Activated T-cell treated with anti-CD3 and anti-CD28 coated beads for 24 hours (primary cell): ENCODE data around the gene CBY1.

Experiments
- DNase-seq: peaks from one replicate; pipeline ENCODE4 v3.0.0-alpha.2; 2020; ENCODE audit warnings: low read depth

The CBY1 gene

DNA sequence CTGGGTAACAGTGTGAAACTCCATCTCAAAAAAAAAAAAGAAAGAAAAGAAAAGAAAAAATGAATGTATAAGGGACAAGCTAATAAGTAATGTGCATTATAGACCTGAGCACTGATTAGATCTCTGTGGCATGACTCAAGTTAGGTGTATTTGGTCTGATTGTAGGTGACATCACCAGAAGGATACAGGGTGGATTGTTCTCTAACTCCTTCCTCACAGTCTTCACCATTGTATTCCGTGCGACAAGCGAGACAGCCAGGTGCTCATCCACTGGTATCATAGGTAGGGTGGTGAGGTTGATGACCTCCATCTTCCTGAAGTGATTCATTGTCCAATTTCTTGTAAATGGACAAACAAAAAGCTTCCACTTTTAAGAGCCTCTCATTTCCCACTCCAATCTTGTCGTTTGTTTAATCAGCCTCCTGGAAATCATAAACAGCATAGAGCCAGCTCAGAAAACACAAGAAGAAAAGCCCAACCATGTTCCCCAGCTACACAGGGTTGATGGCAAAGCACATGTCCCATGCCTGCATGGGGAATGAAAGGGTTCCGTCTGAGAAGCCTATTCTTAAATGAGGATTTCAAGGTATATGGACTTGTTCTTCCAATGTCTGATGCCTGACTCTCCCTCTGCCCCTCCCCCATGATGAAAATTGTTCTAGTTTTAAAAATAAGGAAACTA, 6.5 kb upstream of the CBY1 start:
- DNase-seq = no peak

DNA sequence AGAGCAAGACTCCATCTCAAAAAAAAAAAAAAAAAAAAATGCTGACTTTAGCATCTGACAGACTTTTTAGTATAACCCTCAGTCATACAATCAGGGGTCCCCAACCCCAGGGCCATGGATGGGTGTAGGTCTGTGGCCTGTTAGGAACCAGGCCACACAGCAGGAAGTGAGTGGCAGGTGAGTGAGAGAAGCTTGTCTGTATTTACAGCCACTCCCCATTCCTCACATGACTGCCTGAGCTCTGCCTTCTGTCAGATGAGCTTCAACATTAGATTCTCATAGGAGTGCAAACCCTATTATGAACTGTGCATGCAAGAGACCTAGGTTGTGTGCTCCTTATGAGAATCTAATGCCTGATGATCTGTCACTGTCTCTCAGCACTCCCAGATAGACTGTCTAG, 3.6 kb upstream of the CBY1 start:
- DNase-seq = no peak

DNA sequence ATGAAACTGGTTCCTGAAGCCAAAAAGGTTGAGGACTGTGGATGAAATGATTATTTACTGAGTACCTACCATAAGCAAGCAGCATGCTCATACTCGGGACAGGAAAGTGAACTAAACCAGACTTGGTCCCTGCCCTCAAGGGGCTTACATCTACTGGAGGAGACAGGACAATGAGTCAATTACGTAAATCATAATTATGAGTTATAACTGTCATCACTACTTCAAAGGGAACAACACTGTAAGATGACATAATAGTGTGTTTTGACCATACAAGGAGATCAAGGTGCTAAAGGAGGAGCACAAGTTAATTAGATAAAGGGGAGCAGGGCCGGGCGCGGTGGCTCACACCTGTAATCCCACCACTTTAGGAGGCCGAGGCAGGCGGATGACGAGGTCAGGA, 2.7 kb upstream of the CBY1 start:
- DNase-seq = no peak

DNA sequence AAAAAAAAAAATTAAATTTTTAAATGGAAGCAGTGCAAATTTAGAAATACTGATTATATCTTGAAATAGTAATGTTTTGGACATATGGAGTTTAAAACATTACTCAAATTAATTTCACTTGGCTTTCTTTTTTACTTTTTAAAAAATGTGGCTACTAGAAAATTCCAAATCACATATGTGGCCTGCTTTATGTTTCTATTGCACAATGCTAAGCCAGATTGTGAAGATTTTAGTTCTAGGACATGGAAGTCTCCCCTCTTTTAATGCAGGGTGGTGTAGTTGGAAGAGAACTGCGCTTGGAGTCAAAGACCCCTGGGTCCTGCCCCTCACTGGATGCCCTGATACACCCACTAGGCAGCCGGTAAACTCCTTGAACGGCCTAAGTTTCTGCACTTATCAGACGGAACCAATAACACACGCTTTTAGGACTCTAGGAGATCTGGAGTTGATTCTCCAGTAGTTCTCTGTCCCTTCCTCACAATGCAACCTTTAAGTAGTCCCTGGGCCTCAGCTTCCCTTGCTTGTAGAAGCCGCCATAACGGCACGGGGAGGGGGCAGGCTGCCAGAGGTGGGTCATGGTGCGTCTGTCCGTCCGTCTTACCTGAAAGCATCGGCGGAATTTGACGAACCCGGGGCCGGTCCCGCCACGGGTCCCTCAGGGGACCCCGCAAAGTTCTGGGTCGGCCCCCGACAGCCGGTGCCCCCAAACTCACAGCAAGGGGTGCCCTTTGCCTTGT, 751 bp upstream of the CBY1 start:
- DNase-seq = no peak

DNA sequence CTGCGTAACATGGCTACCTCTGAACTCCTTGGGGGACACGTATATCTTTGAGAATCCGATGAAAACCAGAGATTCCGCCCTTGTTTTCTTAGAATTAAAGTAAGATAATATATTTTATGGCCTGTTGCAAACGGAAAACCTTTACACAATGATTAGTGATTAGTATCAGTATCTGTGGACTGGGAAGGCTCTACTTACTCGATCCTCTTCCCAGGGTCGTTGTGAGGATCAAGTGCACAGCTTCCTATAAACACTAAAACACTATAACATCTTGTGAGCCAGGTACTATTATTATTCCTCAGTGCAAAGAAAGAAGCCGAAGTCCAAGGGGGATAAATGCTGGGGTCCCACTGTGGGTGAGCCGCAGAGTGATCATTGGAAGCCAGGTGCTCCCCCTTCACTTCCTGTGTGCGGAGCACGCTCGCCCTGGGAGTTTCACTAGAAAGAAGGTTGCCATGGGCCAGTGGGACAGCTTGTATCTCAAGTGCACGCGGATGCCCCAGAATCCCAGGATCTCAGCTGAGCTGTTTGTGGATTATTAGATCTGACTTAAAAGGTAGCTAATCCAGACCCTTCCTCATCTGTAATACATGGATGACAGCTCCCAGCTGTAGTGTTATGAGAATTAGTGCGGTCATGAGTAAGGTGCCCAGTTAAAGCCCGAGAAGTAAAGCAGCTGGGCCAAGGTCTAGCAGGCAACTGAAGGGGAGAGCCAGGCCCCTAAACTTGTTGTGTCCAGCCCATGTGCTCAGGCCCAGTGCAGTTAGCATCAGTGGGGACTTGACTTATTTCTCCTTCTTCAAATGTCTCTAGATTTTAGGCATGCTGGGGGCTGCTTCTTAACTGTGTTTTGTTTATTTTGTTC, 839 bp downstream of the CBY1 start:
- DNase-seq = peak; percentile 15

DNA sequence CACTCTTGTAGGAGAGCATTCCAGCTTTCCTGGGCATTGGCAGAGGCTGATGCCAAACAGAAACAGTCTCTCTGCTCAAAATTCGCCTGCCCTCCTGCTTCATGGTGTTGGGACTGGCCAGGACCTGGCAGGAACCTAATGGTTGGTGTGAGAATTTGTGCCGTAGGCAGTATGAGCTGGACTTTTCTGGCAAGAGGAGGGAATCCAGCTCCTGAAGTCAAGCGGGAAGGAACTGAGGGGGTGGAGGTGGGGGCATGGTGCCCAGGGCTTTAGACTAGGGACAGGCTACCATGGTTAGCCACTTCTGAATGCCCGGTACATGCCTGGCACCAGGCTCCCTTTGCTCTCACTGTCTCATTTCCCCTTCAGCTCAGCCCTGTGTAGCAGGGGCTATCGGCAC, 18.4 kb downstream of the CBY1 start:
- no peak for DNase-seq

DNA sequence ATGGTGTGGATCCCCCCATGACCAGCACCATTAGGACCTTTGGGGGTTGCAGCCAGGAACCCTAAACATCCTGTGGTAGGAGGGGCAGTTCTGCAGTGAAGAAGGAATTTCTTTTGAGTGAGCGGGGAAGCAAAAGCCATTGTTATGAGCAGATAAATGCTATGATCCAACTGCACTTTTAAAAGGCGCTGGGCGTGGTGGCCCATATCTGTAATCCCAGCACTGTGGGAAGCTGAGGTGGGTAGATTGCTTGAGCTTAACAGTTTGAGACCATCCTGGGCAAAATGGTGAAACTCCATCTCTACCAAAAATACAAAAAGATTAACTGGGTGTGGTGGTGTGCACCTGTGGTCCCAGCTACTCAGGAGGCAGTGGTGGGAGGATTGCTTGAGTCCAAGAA, 19.4 kb downstream of the CBY1 start:
- no peak for DNase-seq

DNA sequence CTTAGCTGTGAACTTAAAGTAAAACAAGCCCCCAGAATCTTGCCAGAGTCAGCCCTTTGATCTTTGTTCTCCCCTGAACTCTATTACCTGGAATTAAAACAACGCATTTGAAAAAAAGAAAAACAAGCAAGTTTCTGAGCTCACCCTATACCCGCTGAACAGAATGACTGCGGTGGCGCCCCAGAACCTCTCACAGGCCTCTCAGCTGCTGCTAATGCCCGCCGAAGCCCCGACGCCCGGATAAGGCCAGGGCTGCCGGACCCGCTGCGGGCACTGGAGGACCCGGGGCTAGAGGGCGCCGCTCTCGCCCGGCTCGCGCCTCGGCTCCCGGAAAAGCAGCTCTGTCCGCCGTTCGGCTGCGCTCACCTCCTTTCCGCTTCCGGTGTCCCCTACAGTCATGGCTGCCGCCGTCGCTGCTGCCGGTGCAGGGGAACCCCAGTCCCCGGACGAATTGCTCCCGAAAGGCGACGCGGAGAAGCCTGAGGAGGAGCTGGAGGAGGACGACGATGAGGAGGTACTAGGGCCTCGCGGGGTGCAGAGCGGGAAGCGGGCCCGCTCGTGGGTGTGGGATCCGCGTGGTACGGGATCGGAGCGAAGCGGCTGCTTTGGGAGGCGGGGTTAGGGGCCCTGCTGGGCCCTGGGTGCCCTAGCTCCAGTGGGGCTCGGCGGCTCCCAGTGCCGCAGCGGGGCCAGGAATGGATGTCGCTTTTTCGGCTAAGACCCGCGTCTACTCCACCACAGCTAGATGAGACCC, 25.3 kb downstream of the CBY1 start, which contains the start of gene TOMM22:
TSS of gene TOMM22 (plus strand) at position 376 of the 754 bp plus-strand sequence. CDS start at position 398, 22 bp downstream.
- DNase-seq = peak; percentile 83

DNA sequence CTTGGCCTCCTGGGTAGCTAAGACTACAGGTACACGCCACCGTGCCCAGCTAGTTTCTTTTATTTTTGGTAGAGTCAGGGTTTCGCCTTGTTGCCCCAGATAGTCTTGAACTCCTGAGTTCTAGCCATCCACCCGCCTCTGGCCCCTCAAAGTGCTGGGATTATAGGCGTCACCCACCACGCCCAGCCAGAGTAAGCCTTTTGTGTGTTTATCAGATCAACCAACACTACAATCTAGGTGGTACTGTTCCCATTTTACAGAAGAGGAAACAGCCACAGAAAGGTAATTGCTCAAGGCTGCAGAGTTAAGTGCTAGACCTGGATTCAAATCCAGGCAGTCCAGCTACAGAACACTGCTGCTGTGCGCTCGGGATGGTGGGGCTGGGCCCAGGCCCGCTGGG, 28.5 kb downstream of the CBY1 start:
- DNase-seq = no peak

DNA sequence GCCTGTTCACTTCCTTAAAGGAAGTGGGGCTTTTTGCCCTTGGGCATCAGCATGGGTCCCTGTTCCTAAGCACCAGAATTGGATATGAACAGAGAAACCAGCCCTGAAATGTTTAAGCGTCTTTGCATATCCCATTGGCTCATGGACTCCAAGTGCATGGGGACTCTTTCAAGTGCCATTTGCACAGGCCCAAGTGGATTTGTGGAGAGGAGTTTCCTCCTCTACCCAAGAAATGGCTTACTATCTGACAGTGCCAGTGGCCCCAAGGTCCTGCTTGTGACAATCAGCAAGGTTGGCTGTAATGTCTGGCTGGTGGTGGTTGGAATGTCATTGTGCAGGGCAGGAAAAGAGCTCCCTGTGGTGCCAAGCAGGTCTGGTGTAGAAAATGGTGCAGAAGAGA, 29.3 kb downstream of the CBY1 start:
- DNase-seq = no peak

DNA sequence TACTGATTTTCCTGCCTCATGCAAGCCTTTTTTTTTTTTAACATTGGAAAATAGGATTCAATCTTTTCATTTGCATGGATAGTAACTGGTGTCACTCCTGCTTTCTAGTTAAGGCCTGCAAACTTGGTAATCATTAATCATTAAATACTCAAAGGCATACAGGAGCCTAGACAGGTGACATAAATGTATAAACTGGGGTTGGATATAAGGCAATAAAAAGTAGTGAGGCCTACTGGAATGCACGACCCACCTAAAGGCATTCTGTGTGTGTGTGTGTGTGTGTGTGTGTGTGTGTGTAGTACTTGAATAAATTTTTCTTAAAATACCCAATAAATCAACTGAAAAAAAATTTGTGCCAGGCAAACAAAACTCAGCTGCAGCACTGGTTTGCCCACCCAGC, 33.2 kb downstream of the CBY1 start:
- DNase-seq = no peak

DNA sequence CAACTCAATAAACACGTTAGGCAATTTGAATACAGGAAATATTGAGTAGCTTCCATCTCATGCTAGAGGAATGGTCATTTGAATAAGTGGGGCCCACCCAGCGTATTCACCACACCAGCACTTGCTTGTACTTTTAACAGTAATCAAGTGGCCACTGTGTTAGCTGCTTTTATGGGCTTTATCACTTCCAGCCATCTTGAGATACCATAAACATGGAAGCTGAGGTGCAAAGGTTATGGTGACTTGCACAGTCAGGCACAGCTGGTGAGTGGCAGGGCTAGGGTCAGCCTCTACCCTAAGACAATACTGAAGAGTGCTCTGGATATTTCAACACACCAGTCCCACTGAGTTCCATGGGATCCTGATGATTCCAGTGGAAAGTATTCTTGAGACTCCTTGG, 37.6 kb downstream of the CBY1 start:
- no peak for DNase-seq

DNA sequence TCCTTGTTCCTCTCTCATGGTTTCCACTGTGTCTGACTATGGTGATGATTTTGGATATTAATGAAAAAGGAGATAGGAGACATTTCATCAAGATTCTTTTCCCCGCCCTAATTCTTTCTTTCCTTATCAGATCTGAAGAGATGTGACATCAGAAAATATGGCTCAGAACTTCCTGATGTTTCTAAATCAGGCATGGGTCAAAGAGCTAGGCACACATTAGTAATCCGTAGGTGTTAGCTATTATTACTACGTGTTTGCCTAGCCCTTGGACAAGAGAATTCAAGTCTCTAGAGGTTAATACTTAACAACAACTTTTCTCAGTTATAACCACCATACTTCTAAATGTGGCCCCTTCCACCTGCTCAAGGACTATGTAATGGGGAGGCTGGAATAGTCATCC, 38.5 kb downstream of the CBY1 start:
- no peak for DNase-seq

DNA sequence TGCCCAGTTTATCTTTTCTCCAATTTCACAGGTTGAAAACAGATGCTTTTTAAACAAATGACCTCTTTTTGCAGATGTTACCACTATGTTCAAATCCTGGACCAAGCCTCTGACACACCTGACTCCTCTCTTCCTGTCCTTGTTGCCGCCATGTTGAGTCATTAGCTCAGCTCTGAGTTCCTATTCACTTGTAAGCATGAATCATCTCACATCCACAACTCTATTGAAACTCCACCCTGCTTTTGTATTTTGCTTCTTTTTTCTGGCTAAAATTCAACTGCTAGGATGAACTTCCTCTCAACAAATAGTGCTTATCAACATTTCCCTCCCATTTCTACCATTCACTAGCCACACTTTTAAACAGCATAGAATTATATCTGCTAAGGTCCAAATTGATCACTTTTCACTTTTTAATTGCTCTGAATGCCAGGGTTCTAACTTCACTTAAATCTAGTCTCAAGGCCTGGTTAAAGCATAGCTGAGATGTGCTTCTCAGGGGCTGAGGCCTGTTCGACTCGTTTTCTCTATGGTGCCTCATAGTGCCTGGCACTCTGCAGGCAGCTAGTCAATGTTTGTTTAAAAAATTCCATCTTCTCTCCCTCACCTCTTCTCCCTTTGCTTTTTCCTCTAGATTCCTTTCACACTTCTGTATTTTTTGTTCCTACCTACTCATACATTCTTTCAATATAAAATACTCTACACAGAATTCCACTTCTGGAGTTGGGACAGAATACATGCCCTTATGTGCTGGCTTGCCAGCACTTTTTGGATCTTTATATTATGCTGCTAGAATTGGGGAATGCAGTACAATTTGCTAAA, 40.4 kb downstream of the CBY1 start:
- peak; percentile 39 for DNase-seq

DNA sequence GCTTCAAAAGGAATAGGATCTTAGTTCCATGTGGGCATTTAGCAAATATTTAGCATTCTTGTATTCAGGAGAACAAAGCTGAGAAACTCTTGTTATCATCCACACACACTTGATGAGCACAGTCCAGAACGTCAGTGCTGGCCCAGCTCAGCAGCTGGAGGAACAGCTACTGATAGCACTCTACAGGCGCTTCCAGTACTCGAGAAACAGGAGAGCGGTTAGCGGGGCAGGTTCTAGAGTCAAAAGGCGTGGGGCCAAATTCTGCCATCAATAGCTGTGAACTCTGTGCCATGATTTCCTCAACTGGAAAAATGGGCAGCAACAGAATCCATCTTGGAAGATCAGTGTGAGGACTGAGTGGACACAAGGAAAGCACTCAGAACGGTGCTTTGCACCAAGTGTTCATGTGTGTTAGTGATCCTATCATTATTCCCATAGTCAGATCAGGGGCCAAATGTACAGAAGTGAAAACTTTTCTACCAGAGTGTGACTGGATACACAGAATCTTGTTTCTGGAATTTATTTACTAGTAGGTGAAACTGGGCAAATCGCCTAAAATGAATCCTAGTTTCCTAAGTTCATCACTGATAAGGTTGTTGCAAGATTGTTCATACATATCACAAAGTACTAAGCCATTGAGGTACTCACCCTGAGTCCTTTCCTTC, 41.1 kb downstream of the CBY1 start:
- DNase-seq = no peak

DNA sequence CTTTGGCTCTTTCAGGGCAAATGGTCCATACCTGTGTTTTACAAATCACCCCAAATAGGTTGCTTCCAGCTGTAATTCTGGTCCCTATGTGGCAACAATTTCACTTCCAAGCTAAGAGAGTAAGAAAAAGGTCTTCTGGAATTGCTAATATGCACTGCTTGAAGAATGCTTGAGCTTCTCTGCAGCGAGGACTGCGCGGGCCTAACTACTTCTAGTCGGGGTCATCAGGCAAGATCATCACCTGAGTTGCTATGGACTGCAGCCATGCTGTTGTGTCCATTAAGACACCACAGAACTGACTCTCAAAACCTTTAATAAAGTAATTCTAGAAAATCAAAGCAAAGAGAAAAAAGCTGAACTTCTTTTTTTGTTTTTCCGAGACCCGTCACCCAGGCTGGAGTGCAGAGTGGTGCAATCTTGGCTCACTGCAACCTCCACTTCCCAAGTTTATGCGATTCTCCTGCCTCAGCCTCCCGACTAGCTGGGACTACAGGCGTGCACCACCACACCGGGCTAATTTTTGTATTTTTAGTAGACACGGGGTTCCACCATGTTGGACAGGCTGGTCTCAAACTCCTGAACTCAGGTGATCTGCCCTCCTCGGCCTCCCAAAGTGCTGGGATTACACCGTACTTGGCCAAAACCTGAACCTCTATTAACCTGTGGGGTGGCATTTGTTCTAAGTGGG, 42.1 kb downstream of the CBY1 start:
- no peak for DNase-seq

DNA sequence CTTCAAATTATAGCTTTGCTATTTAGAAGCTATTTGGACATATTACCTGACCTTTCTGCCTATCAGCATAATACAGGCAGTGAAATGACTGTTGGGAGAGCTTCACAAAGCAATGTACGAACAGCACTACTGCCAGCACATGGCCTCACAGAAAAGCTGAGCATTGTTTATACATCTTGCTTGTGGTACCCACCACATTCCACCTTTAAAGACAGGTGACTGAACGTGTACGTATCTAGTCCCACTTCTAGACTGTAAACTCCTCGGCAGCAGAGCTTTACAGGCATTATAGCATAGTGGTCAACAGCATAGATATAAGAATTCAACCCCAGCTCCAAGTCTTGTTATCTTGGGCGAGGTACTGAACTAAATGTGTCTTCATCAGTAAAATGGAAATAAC, 42.7 kb downstream of the CBY1 start:
- DNase-seq = no peak

DNA sequence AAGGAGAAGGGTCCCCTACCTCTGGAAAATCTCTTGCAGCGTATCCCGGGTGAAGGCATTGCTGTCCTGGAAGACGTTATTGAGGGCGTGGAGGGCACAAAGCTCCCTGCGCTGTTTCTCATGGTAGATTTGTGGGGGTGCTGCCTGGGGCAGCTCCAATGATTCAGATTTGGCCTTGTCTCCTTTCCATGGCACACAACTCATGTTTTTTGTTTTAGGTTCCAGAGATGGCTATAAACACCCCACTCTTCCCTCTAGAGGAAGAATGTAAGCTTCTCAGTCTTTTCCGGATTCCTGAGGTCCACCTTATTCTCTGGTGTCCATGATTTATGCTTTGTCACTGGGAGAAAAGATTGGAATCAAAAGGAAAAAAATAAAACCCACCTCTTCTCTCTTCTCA, 43.3 kb downstream of the CBY1 start:
- no peak for DNase-seq

DNA sequence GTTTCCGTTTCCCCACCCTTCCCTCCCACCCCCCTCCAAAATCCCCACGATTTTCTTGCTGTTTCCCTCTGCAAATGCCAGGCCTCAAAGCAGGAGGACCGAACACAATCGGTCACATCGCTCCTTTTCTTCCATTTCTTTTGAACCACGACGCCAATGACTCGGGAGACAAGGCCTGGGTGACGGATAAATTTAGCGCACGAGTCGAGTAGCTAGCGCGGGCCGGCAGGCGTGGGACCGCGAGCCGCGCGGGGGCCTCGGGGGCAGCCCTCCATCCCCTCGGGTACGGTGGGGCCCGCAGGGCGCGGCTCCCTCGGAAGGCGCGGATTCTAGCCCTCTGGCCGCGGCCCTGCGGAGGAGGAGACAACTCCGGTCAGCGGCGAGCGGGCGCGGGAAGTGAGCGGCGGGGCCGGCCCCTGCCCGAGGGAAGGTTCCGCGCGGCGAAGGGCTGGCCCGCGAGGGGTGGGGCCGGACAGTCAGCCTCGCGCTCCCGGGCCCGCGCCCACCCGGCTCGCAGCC, 43.9 kb downstream of the CBY1 start:
- DNase-seq = peak; percentile 20
